ENCODE measurements around the gene HHIPL2.

DNA sequence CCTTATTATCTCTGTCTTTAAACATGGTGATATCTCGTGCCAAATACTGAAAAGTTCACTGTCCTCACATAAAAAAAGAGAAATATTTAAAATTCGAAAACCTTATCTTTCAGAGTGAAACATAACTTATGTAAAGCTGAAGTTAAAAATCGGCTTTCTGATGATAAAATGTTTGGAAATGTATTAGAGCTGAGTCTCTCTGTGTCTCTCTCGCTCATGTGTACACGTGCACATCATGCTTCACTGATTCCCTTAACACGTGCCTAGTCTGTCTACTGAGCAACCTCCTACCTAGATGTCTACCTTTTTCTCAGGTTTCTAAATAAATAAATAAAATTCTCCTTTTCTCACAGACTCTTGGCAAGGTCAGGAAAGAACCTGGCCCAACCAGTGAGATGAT is 17.1 kb downstream of the HHIPL2 start:
- TF ChIP-seq POLR2A (IDR thresholded peaks at IDR 0.05): no peak
- TF ChIP-seq EP300 (IDR thresholded peaks at IDR 0.05): no peak
- TF ChIP-seq, protein P1, sequence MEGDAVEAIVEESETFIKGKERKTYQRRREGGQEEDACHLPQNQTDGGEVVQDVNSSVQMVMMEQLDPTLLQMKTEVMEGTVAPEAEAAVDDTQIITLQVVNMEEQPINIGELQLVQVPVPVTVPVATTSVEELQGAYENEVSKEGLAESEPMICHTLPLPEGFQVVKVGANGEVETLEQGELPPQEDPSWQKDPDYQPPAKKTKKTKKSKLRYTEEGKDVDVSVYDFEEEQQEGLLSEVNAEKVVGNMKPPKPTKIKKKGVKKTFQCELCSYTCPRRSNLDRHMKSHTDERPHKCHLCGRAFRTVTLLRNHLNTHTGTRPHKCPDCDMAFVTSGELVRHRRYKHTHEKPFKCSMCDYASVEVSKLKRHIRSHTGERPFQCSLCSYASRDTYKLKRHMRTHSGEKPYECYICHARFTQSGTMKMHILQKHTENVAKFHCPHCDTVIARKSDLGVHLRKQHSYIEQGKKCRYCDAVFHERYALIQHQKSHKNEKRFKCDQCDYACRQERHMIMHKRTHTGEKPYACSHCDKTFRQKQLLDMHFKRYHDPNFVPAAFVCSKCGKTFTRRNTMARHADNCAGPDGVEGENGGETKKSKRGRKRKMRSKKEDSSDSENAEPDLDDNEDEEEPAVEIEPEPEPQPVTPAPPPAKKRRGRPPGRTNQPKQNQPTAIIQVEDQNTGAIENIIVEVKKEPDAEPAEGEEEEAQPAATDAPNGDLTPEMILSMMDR (IDR thresholded peaks at IDR 0.05): no peak
- no peak for TF ChIP-seq POLR2AphosphoS5 (IDR thresholded peaks at IDR 0.05)

Data from suprapubic skin (tissue), 4 donors.